Epithelial cell of proximal tubule (primary cell): ENCODE results near the gene HYAL1. TPM values are rescaled to one million over a fixed set of nuclear protein-coding genes. Genes with fewer than 3 reads are reported as not detected.
"Not testable (repeated sequence)": the region's sequence is repeated elsewhere in the genome, so short reads cannot be mapped to it uniquely, and the experiment has no call there.

Source experiments
- DNase-seq: peaks from one replicate; pipeline ENCODE4 v3.0.0-alpha.2; 2011; ENCODE audit warnings: low read depth
- H3K4me3 ChIP-seq: 2 replicates; pipeline ENCODE4 v1.5.1; 2011; ENCODE audit warnings: low read depth, mild to moderate bottlenecking, low read length
- total RNA-seq: library from RNA; depleted of rRNA; stranded (reverse); fragments of >200 nt; gene quantifications from 2 replicates; pipeline ENCODE4 v1.2.3, GENCODE V29; 2015
- TF ChIP-seq, protein P1 (sequence below): conservative IDR thresholded peaks from 2 replicates; pipeline ENCODE4 v1.5.1; 2012; ENCODE audit warnings: low read depth, mild to moderate bottlenecking, low read length

Gene HYAL1
- total RNA-seq, 1 donor from 2014 or later = 1.3 TPM

DNA sequence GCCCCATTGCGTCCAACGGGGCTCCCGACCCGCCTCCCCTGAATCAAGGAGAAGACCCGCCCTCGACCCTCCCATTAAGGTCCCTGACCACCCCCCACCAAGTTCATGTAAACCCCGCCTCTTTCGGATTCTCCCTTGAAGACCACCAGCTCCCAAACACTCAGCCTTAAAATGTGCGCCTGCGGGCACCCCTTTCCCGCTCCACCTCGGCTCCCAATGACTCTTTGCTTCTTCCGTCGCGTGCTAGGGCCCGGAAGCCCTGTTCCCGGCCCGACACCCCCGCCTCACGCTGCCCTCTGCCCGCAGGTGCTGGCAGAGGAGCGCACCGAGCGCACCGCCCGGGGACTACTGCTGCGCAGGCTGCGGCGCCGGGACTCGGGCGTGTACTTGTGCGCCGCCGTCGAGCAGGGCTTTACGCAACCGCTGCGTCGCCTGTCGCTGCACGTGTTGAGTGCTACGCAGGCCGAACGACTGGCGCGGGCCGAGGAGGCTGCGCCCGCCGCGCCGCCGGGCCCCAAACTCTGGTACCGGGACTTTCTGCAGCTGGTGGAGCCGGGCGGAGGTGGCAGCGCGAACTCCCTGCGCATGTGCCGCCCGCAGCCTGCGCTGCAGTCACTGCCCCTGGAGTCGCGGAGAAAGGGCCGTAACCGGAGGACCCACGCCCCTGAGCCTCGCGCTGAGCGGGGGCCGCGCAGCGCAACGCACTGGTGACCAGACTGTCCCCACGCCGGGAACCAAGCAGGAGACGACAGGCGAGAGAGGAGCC is 27.2 kb downstream of the HYAL1 start:
- TF ChIP-seq, protein P1, sequence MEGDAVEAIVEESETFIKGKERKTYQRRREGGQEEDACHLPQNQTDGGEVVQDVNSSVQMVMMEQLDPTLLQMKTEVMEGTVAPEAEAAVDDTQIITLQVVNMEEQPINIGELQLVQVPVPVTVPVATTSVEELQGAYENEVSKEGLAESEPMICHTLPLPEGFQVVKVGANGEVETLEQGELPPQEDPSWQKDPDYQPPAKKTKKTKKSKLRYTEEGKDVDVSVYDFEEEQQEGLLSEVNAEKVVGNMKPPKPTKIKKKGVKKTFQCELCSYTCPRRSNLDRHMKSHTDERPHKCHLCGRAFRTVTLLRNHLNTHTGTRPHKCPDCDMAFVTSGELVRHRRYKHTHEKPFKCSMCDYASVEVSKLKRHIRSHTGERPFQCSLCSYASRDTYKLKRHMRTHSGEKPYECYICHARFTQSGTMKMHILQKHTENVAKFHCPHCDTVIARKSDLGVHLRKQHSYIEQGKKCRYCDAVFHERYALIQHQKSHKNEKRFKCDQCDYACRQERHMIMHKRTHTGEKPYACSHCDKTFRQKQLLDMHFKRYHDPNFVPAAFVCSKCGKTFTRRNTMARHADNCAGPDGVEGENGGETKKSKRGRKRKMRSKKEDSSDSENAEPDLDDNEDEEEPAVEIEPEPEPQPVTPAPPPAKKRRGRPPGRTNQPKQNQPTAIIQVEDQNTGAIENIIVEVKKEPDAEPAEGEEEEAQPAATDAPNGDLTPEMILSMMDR = no peak
- no peak for DNase-seq
- H3K4me3 ChIP-seq = no peak overlapping the region

DNA sequence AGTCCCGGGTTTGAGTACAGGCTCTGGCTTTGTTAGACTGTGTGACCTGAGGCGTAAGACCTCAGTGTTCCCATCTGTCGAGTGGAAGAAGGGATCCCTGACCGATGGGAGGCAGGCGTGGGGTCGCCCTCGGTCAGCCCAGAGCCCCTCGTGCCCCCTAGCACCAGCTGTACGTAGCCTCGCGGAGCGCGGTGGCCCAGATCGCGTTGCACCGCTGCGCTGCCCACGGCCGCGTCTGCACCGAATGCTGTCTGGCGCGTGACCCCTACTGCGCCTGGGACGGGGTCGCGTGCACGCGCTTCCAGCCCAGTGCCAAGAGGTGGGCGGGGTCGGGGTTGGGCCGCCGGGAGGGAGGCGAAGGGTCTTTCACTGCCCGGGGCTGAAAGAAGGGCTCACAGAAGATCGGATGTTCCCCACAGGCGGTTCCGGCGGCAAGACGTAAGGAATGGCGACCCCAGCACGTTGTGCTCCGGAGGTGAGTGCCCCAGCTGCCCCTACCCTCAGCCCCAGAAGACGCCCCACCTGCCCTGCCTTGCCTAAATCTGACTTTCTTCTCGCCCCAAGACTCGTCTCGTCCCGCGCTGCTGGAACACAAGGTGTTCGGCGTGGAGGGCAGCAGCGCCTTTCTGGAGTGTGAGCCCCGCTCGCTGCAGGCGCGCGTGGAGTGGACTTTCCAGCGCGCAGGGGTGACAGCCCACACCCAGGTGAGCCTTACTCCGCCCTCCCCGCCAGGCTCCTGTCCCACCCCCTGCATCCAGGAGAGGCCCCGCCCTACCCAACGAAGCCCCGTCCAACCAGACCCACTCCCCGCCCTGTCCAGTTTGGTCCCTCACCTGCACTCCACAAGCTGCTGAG is 28.0 kb downstream of the HYAL1 start:
- no peak for DNase-seq
- TF ChIP-seq, protein P1 = no peak

DNA sequence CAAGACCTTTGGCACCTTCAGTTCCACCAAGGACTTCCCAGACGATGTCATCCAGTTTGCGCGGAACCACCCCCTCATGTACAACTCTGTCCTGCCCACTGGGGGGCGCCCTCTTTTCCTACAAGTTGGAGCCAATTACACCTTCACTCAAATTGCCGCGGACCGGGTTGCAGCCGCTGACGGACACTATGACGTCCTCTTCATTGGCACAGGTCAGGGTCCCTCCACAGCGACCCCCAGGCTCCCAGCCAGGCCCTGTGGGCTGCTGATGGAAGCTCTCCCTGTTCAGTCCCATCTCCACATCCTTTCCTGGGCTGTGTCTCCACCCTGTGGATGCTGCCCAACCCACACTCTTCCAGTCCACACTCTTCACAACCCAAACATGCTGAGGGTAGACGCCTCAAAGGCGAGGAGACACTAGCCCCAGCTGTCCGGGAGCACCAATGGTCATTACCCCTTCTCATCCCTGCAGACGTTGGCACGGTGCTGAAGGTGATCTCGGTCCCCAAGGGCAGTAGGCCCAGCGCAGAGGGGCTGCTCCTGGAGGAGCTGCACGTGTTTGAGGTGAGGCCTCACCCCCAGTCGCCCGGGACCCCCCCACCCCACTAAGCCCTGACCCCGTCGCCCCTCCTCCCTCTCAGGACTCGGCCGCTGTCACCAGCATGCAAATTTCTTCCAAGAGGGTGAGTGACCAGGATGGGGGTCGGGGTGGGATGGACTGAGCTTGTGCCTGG is 28.8 kb downstream of the HYAL1 start:
- no peak overlapping the region for H3K4me3 ChIP-seq
- TF ChIP-seq, protein P1 = peak; percentile 80
- no peak for DNase-seq

More for the DNA sequence above, 28.0 kb downstream of the HYAL1 start:
- H3K4me3 ChIP-seq = no peak overlapping the region

DNA sequence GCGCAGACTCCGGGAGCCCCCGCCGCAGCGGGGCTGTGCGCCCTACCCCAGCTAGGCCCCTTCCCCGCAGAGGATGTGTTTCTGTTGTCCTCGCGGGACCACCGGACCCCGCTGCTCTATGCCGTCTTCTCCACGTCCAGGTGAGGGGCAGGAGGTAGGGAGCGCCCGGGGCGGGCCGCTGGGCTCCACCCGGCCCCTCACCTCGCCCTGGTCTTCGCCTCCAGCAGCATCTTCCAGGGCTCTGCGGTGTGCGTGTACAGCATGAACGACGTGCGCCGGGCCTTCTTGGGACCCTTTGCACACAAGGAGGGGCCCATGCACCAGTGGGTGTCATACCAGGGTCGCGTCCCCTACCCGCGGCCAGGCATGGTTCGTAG is 29.7 kb downstream of the HYAL1 start:
- TF ChIP-seq, protein P1 = no peak
- no peak overlapping the region for H3K4me3 ChIP-seq
- no peak for DNase-seq

- TF ChIP-seq, protein P1 = peak; percentile 93
- no peak for DNase-seq
- H3K4me3 ChIP-seq = peak overlapping the region; percentile 32
These were observed 30.3 kb downstream of the HYAL1 start for GRCh38 chr3:50272911-50273688.

GRCh38 chr3:50272538-50272910 is 30.9 kb downstream of the HYAL1 start:
- not testable (repeated sequence) for H3K4me3 ChIP-seq, DNase-seq
